Astrocyte of the cerebellum (primary cell): ENCODE measurements around the gene ROBO3.

Experiments used
- DNase-seq: peaks from one replicate; pipeline ENCODE4 v3.0.0-alpha.2; 2011; ENCODE audit warnings: low read depth
- H3K4me3 ChIP-seq: 2 replicates; pipeline ENCODE4 v1.5.1; 2011; ENCODE audit warnings: mild to moderate bottlenecking, low read depth, low read length, moderate library complexity
- in situ Hi-C: cut with HindIII; loops from 2 replicates; pipeline ENCODE4 v1.10.0; 2017; ENCODE audit warnings: low sequenced_read_pairs
- TF ChIP-seq, protein P1 (sequence below): IDR thresholded peaks from 2 replicates; pipeline ENCODE4 v1.5.1; 2012; ENCODE audit warnings: low read length, low read depth, moderate library complexity, mild to moderate bottlenecking; ENCODE audit errors: missing control alignments

The ROBO3 gene

DNA sequence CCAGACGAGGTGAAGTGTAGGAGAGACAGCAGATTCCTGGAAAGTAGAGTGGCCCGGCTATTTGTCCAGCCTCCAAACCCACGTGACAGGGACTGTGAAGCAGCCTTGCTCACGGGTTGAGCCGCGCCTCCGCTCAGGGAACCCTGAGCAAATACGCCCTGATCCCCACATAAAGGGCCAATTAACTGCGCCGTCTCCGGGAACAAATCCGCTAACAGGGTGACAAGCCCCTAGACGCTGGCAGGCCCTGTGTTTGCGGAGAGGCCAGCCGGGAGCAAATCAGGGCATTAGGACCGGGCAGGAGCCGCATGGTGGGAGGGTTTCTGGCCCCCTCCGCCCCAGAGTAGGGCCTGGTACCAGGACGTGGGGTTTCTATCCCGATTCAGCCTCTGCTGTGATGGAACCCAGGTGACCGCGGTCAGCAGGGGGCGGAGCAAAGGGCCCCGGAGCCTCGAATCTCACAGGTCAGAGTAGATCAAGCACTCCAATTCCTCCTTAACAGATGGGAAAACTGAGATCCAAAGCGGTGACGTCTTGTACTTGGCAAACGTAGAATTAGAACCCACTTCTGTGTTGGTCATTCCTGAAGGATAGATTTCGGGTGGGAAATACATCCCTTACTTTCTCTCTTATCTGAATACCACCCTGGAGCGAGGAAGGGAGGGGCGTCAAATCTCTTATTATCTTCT, 2.0 kb upstream of the ROBO3 start:
- H3K4me3 ChIP-seq = peak overlapping the region; percentile 9
- TF ChIP-seq, protein P1, sequence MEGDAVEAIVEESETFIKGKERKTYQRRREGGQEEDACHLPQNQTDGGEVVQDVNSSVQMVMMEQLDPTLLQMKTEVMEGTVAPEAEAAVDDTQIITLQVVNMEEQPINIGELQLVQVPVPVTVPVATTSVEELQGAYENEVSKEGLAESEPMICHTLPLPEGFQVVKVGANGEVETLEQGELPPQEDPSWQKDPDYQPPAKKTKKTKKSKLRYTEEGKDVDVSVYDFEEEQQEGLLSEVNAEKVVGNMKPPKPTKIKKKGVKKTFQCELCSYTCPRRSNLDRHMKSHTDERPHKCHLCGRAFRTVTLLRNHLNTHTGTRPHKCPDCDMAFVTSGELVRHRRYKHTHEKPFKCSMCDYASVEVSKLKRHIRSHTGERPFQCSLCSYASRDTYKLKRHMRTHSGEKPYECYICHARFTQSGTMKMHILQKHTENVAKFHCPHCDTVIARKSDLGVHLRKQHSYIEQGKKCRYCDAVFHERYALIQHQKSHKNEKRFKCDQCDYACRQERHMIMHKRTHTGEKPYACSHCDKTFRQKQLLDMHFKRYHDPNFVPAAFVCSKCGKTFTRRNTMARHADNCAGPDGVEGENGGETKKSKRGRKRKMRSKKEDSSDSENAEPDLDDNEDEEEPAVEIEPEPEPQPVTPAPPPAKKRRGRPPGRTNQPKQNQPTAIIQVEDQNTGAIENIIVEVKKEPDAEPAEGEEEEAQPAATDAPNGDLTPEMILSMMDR = no peak
- in situ Hi-C loops = no loop called here
- no peak for DNase-seq

DNA sequence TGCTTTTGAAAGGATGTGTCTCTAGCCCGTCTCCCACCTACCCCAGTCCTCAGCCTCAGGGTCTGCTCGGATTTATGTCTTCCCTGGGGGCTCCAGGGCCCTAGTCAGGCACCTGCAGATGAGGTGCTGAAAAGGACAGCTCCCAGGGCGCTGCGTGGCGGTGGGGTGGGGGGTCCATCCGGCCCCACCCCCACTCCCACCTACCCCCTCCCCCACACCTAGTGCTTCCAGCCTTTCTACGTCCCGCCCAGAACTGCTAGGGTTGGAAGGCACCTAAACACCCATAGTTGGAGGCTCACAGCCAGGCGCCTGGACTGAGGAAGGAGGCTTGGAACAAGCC, 1.4 kb upstream of the ROBO3 start:
- DNase-seq = no peak
- in situ Hi-C loops = no loop called here
- no peak overlapping the region for H3K4me3 ChIP-seq
- TF ChIP-seq, protein P1 = no peak

DNA sequence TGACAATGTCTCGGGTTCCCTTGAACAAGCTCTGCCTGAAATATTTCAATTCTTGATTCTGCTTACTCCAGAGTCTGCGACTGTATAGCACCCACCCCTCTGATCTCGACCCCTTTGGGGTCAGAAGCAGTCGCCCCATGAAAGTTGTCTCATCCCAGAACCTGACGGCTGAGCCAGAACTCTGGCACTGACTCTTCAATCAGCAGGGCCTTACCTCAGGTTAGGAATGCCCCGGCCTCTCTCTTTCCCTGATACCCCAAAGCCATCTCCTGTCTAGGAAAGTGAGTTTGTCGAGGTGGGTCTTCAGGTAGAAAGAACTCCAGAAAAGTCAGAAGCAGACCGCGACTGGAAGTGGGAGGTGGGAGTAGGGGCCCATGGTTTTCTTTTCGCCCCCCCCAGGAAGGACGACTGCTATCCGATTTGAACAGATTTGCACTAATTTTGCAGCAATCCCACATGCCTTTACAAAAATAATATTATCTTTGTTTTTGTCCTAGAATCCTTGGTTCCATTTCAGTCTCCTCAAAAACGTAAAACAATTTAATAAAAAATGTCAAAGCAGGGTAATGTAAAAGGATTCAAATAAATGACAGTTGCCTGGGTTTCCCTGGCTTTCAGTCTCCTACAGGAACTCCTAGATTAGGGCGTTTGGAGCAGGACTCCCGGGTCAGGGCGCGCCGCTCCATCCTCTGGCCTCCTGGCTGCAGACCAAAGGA, 898 bp upstream of the ROBO3 start:
- no peak for DNase-seq
- H3K4me3 ChIP-seq = no peak overlapping the region
- TF ChIP-seq, protein P1 = no peak
- in situ Hi-C loops = no loop called here

DNA sequence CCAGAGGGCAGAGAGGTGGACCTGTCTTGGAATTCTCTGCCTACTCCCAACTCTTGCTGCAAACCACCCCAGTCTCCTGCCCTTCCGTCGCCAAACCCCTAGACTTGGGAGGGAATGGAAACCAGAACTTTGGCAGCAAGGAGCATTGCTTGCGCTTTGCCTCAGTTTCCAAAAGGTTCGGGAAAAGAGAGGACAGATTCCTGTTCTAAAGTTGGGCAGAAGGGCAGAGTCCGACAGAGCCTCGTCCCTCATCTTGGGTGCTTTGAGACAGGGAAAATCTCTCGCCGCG, 396 bp upstream of the ROBO3 start:
- H3K4me3 ChIP-seq = no peak overlapping the region
- in situ Hi-C loops = no loop called here
- TF ChIP-seq, protein P1 = no peak
- no peak for DNase-seq

DNA sequence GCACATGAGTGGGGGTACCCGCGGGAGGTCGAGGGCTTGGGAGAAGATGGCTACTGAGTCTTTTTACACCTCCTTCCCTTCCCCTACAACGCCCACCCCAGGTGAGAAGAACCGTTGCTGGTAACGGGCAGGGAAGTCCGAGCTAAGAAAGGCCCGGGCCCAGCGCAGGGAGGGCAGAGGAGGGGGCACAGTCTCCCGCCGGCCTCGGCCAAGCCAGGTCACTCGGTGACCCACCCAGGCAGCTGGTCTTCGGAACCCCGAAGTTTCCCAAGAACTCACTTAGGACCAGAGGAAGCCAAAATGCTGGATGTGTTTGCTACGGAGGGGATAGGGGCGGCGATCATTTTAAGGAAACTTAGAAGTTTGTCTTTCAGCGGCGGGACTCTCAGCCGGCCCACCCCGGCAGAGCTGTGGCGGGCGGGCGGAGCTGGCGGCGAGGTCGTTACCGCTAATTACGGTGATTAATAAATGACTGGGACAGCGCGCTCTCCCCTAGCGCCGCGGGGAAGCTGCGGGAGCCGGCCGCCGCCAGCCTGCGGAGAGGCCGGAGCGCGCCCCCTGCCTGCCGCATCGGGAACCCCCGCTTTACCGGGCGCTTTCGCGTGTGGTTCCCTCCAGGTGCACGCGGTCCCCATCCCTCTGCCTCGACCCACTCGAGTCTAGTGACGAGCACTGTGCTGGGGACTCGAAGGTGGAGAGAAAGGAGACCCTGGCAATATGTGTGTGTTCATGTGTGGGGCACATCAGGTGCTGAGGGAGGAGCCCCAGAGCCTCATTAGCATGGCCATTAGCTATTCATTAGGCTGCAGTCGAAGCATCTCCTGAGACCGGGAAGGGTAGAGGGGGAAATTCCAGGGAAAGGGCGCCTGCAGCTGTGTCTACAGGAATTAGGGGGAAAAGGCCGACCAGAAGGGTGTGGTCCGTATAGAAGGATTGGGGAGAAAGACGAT, 945 bp downstream of the ROBO3 start:
- H3K4me3 ChIP-seq = peak overlapping the region; percentile 32
- TF ChIP-seq, protein P1 = peak; percentile 82
- in situ Hi-C loops = no loop called here
- no peak for DNase-seq

DNA sequence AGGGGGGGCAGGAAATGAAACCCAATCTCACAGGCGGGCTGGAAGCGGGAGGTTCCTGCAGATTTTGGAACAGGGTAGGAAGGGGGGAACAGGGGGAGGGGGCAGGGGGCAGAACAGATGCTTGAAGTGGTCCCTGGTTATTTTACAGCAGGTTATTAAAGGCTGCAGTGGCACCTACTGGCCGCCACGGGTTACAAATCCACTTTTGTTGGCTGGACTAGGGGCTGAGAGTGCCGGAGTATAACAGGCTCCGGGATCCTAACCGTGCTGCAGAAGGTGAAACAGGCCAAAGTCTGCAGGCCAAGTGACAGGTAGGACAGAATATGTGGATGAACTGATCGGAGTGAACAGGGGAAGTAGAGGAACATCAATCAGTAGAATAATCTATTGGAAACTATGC, 2.5 kb downstream of the ROBO3 start:
- peak; percentile 6 for DNase-seq
- TF ChIP-seq, protein P1 = peak; percentile 57
- no peak overlapping the region for H3K4me3 ChIP-seq
- in situ Hi-C loops = no loop called here
